DND-41 (cell line): Measurements from ENCODE around the gene AUH.

ENCODE experiments used
- ATAC-seq: fragments of 200-7000 bp; cut with Tn5 transposase; 3 replicates; pipeline ENCODE4 v1.9.1; 2021; ENCODE audit warnings: low read depth; ENCODE audit not compliant: insufficient read depth
- DNase-seq: peaks from one replicate; pipeline ENCODE4 v3.0.0-alpha.2; 2020
- H2AFZ ChIP-seq: 2 replicates; pipeline ENCODE4 v1.6.0; 2012; ENCODE audit warnings: low read depth, low read length
- H3K27ac ChIP-seq: 2 replicates; pipeline ENCODE4 v1.5.1; 2012; ENCODE audit warnings: low read length, inconsistent platforms
- H3K27me3 ChIP-seq: fragments of 200-600 bp; sonication (generic); 2 replicates; pipeline ENCODE4 v1.6.0; 2012; ENCODE audit warnings: low read length, mild to moderate bottlenecking, inconsistent platforms; ENCODE audit not compliant: insufficient read depth, poor library complexity
- H3K36me3 ChIP-seq: 2 replicates; pipeline ENCODE4 v1.5.1; 2012; ENCODE audit warnings: low read length, inconsistent platforms; ENCODE audit not compliant: insufficient read depth
- H3K4me1 ChIP-seq: 2 replicates; pipeline ENCODE4 v1.5.1; 2012; ENCODE audit warnings: mild to moderate bottlenecking, low read length; ENCODE audit not compliant: insufficient read depth
- H3K4me2 ChIP-seq: 2 replicates; pipeline ENCODE4 v1.6.0; 2012; ENCODE audit warnings: mild to moderate bottlenecking, moderate library complexity, low read length, inconsistent platforms; ENCODE audit not compliant: insufficient read depth
- H3K4me3 ChIP-seq, 2 experiments: fragments of 200-600 bp in 1 of 2; shearing (Covaris generic) in 1 of 2; 2 replicates each; pipeline ENCODE4 v1.5.1; 2012 to 2016; ENCODE audit warnings: inconsistent platforms in 2 of 2, low read length in 2 of 2, mild to moderate bottlenecking in 2 of 2, low read depth in 1 of 2, moderate library complexity in 1 of 2
- H3K79me2 ChIP-seq: 2 replicates; pipeline ENCODE4 v1.6.0; 2012; ENCODE audit warnings: low read length, inconsistent platforms; ENCODE audit not compliant: insufficient read depth
- H3K9ac ChIP-seq: 2 replicates; pipeline ENCODE4 v1.6.0; 2012; ENCODE audit warnings: low read depth, mild to moderate bottlenecking, inconsistent platforms, low read length, moderate library complexity
- H3K9me3 ChIP-seq: 2 replicates; pipeline ENCODE4 v1.5.1; 2012; ENCODE audit warnings: low read length, moderate library complexity, mild to moderate bottlenecking, inconsistent platforms; ENCODE audit not compliant: insufficient read depth, severe bottlenecking
- H4K20me1 ChIP-seq: 2 replicates; pipeline ENCODE4 v1.6.0; 2012; ENCODE audit warnings: low read length; ENCODE audit not compliant: insufficient read depth
- CTCF ChIP-seq: IDR thresholded peaks from 2 replicates; pipeline ENCODE4 v1.5.1; 2012; ENCODE audit warnings: borderline replicate concordance, low read length, moderate library complexity, mild to moderate bottlenecking; ENCODE audit not compliant: poor library complexity, severe bottlenecking; ENCODE audit errors: extremely low read depth
- EZH2 ChIP-seq: IDR thresholded peaks from 3 replicates; pipeline ENCODE4 v1.6.1; 2012; ENCODE audit warnings: borderline replicate concordance, low read depth, mild to moderate bottlenecking, moderate library complexity, low read length, inconsistent platforms; ENCODE audit not compliant: severe bottlenecking

Gene AUH

GRCh38 chr9:91297306-91297705 is 64.4 kb downstream of the AUH start:
- no peak for ATAC-seq
- Histone ChIP-seq H4K20me1 (no peaks in the 10 kb centered on the region), H3K27me3 (no peaks in the 10 kb centered on the region), H3K4me3 (no peak overlapping the region), H3K9ac (no peak overlapping the region), H3K9me3 (no peaks in the 10 kb centered on the region), H2AFZ (no peak overlapping the region), H3K79me2 (no peaks in the 10 kb centered on the region), H3K4me1 (no peaks in the 10 kb centered on the region), H3K36me3 (peaks cover 36% of the 10 kb centered on the region; the same call in 1 of the 2 replicates), H3K27ac (no peak overlapping the region), H3K4me2 (no peak overlapping the region)
- TF ChIP-seq EZH2 (no peak), CTCF (no peak)
- DNase-seq, result no peak

- Histone ChIP-seq H3K27me3 (no peaks in the 10 kb centered on the region), H3K9me3 (no peaks in the 10 kb centered on the region), H3K9ac (no peak overlapping the region), H2AFZ (no peak overlapping the region), H3K4me1 (no peaks in the 10 kb centered on the region), H4K20me1 (no peaks in the 10 kb centered on the region), H3K36me3 (peaks cover 36% of the 10 kb centered on the region; the same call in 1 of the 2 replicates), H3K4me2 (no peak overlapping the region), H3K27ac (no peak overlapping the region), H3K4me3 (no peak overlapping the region), H3K79me2 (no peaks in the 10 kb centered on the region)
- no peak for ATAC-seq
- DNase-seq, result no peak
- TF ChIP-seq CTCF (no peak), EZH2 (no peak)
Measured at GRCh38 chr9:91296354-91296753, 65.4 kb downstream of the AUH start.

- H3K27ac ChIP-seq, result no peak overlapping the region
- no peak for DNase-seq
- H3K4me1 ChIP-seq, result no peaks in the 10 kb centered on the region
- no peaks in the 10 kb centered on the region for H3K9me3 ChIP-seq
- no peak for ATAC-seq
- H2AFZ ChIP-seq, result no peak overlapping the region
- no peaks in the 10 kb centered on the region for H3K27me3 ChIP-seq
- peaks cover 36% of the 10 kb centered on the region; the same call in 1 of the 2 replicates for H3K36me3 ChIP-seq
- no peaks in the 10 kb centered on the region for H4K20me1 ChIP-seq
- TF ChIP-seq CTCF (no peak), EZH2 (no peak)
- H3K4me3 ChIP-seq, result no peak overlapping the region
- H3K4me2 ChIP-seq, result no peak overlapping the region
- H3K9ac ChIP-seq, result no peak overlapping the region
- H3K79me2 ChIP-seq, result no peaks in the 10 kb centered on the region
Measured at GRCh38 chr9:91295357-91295756, 66.4 kb downstream of the AUH start.

GRCh38 chr9:91291866-91292265 is 69.9 kb downstream of the AUH start:
- H2AFZ ChIP-seq, result no peak overlapping the region
- H3K36me3 ChIP-seq, result peaks cover 31% of the 10 kb centered on the region; the same call in 1 of the 2 replicates
- no peaks in the 10 kb centered on the region for H3K27me3 ChIP-seq
- H3K4me3 ChIP-seq, result no peak overlapping the region
- H3K27ac ChIP-seq, result no peak overlapping the region
- DNase-seq (no peak), ATAC-seq (no peak)
- H3K9me3 ChIP-seq, result no peaks in the 10 kb centered on the region
- H3K79me2 ChIP-seq, result no peaks in the 10 kb centered on the region
- H3K4me2 ChIP-seq, result no peak overlapping the region
- no peak overlapping the region for H3K9ac ChIP-seq
- TF ChIP-seq EZH2 (no peak), CTCF (no peak)
- H4K20me1 ChIP-seq, result no peaks in the 10 kb centered on the region
- H3K4me1 ChIP-seq, result no peaks in the 10 kb centered on the region
